Heart right ventricle (tissue), 16 donors: ENCODE data around the gene RSPH3. TPM values are rescaled to one million over a fixed set of nuclear protein-coding genes. Genes with fewer than 3 reads are reported as not detected.

Experiments
- ATAC-seq, 8 donors: fragments of 200-7000 bp; cut with Tn5 transposase; one replicate each; pipeline ENCODE4 v1.9.1; 2020; ENCODE audit warnings: mild to moderate bottlenecking in 8 of 8, moderate library complexity in 8 of 8, moderate number of reproducible peaks in 1 of 8
- DNase-seq, 2 donors: peaks; one replicate each; pipeline ENCODE4 v3.0.0-alpha.2; 2020
- H3K27ac ChIP-seq, 10 donors: fragments of 200-600 bp; sonication (generic) in 2 of 10; one replicate each; pipeline versions ENCODE4 v1.5.0 to v1.8.0; 2020 to 2022; ENCODE audit warnings: mild to moderate bottlenecking in 3 of 10
- H3K27me3 ChIP-seq, 7 donors: fragments of 200-600 bp; one replicate each; pipeline ENCODE4 v1.8.0; 2021 to 2022; ENCODE audit warnings: mild to moderate bottlenecking in 2 of 7
- H3K36me3 ChIP-seq, 9 donors: fragments of 200-600 bp; sonication (generic) in 1 of 9; one replicate each; pipeline versions ENCODE4 v1.5.0 to v1.8.0; 2020 to 2022; ENCODE audit warnings: mild to moderate bottlenecking in 2 of 9
- H3K4me1 ChIP-seq, 9 donors: fragments of 200-600 bp; sonication (generic) in 1 of 9; one replicate each; pipeline versions ENCODE4 v1.5.0 to v1.8.0; 2020 to 2022; ENCODE audit warnings: mild to moderate bottlenecking in 4 of 9
- H3K4me3 ChIP-seq, 10 donors: fragments of 200-600 bp; sonication (generic) in 2 of 10; one replicate each; pipeline versions ENCODE4 v1.5.0 to v1.8.0; 2020 to 2022; ENCODE audit warnings: mild to moderate bottlenecking in 7 of 10, moderate library complexity in 2 of 10
- H3K9me3 ChIP-seq, 11 donors: fragments of 200-600 bp in 10 of 11; sonication (generic) in 2 of 11; one replicate each; pipeline versions ENCODE4 v1.5.0 to v1.8.0; 2013 to 2022; ENCODE audit warnings: mild to moderate bottlenecking in 2 of 11, control low read depth in 1 of 11, moderate library complexity in 1 of 11
- WGBS, 2 donors: extraction: QIAGEN DNeasy Blood & Tissue Kit; methylation state at CpG; one replicate each; pipeline ENCODE4 v1.1.7; 2013; ENCODE audit warnings: inconsistent platforms in 1 of 2; 5-methylcytosine and 5-hydroxymethylcytosine counted together
- intact Hi-C, 10 donors: fragments of 100-400 bp; cut with DNase I; formaldehyde crosslinking; loops; one replicate each; pipeline versions ENCODE4 v1.11.1 to v1.14.2; 2022
- polyA plus RNA-seq, 2 donors: library from polyadenylated mRNA; stranded (reverse); fragments of 200-250 nt; gene quantifications; one replicate each; pipeline ENCODE4 v1.2.3, GENCODE V29; 2013
- total RNA-seq, 10 donors: library from RNA; stranded (reverse); fragmentation: NEBNext Ultra II Directional in 3 of 10; extraction: Animal tissue kit (Norgen Biotek cat#: 25700) in 3 of 10; gene quantifications; one replicate each; pipeline versions ENCODE4 v1.2.1 to v1.2.4, GENCODE V29; 2021 to 2023
- TF ChIP-seq, protein P1 (sequence below), 9 donors: fragments of 200-600 bp; sonication (generic) in 2 of 9; IDR thresholded peaks; one replicate each; pipeline versions ENCODE4 v1.5.0 to v1.8.0; 2021 to 2022; ENCODE audit warnings: antibody characterized with exemption in 9 of 9, mild to moderate bottlenecking in 5 of 9, moderate library complexity in 1 of 9
- donor health status: Arrhythmogenic right ventricular cardiomyopathy.
- donor health status: ischemic (EF 13 %, LVEDD 7.1; RV severe dilation, severe dysfunction).
- donor health status: healthy with polysubstance abuse.
- donor health status: DM: no; HTN: yes; CAD: no.
- donor health status: DM: no; HTN: no; CAD: no.
- donor health status: ischemic (EF 25% LVEDD 6.9; RV normal size, moderate dysfunction).
- donor health status: ischemic (EF 25% LVEDD 5.7; RV mildly dilated, moderate dysfunction).
- donor health status: healthy.
- donor health status: DM: yes; HTN: yes; CAD: no.
- donor health status: Ischemic cardiomyopathy.
- donor health status: ischemic (EF 35%, LVEDD 5.7; RV mildly dilated, moderate dysfunction).
- donor health status: nonischemic (EF 11% LVEDD 7.7; RV severe dilation, severe dysfunction).
- donor health status: DM: yes; HTN: yes; CAD: no.
- donor health status: PGD.
- donor health status: ischemic (EF 29% LVEDD 5.4; RV normal size, mild dysfunction).
- donor health status: nonischemic (EF 23%, LVEDD 6.1; RV moderate dilation, normal function).

The RSPH3 gene
- total and polyA plus RNA-seq, 12 donors: 2.3 to 11.7 (median 10.1) TPM

DNA sequence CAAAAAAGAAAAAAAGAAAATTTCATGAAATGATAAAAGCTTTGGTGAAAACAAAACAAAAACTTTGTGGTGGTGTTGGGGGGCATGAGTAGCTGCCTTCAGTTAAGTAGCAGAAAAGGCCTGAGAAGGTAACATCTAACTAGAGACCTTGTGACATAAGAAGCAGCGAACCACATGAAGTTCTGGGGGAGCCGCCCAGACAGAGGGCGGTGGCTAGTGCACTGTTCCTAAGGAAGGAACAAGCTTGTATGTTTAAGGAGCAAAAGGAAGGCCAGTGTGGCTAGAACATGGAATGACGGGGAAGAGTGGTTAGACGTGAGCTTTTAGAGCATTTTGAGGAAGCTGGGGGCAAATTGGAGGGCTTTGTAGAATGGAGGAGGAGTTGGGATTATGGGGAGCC, 7.5 kb upstream of the RSPH3 start:
- WGBS, 2 donors: 76 to 77% methylated on average over 5 of the region's 5 CpGs
- TF ChIP-seq, protein P1, sequence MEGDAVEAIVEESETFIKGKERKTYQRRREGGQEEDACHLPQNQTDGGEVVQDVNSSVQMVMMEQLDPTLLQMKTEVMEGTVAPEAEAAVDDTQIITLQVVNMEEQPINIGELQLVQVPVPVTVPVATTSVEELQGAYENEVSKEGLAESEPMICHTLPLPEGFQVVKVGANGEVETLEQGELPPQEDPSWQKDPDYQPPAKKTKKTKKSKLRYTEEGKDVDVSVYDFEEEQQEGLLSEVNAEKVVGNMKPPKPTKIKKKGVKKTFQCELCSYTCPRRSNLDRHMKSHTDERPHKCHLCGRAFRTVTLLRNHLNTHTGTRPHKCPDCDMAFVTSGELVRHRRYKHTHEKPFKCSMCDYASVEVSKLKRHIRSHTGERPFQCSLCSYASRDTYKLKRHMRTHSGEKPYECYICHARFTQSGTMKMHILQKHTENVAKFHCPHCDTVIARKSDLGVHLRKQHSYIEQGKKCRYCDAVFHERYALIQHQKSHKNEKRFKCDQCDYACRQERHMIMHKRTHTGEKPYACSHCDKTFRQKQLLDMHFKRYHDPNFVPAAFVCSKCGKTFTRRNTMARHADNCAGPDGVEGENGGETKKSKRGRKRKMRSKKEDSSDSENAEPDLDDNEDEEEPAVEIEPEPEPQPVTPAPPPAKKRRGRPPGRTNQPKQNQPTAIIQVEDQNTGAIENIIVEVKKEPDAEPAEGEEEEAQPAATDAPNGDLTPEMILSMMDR (IDR thresholded peaks at IDR 0.05): no peak
- Histone ChIP-seq H3K36me3 (no peaks in the 10 kb centered on the region), H3K27me3 (no peaks in the 10 kb centered on the region), H3K9me3 (no peaks in the 10 kb centered on the region), H3K27ac (no peak overlapping the region), H3K4me1 (peaks cover 0 to 21% (median 0%) of the 10 kb centered on the region in 9 donors), H3K4me3 (no peak overlapping the region)
- intact Hi-C loops: loop anchor here in 7 of 10 donors (5.0 to 10.0 kb wide), 5 partner anchors 95 to 127 kb away; no protein-coding TSS in a partner anchor
- ATAC-seq (no peak), DNase-seq (no peak)

- WGBS, 2 donors: 92 to 93% methylated on average over 5 of the region's 5 CpGs
- Histone ChIP-seq H3K27me3 (no peaks in the 10 kb centered on the region), H3K36me3 (no peaks in the 10 kb centered on the region), H3K9me3 (no peaks in the 10 kb centered on the region), H3K27ac (no peak overlapping the region), H3K4me1 (peaks cover 0 to 31% (median 8%) of the 10 kb centered on the region in 9 donors), H3K4me3 (no peak overlapping the region)
- intact Hi-C loops: loop anchor here in 7 of 10 donors (5.0 to 10.0 kb wide), 5 partner anchors 97 to 129 kb away; no protein-coding TSS in a partner anchor
- TF ChIP-seq, protein P1 (IDR thresholded peaks at IDR 0.05): no peak
- DNase-seq (no peak), ATAC-seq (no peak)
Measured at GRCh38 chr6:159005436-159005835, 5.4 kb upstream of the RSPH3 start.

- TF ChIP-seq, protein P1 (IDR thresholded peaks at IDR 0.05): no peak
- 72 to 74% methylated on average over 3 of the region's 3 CpGs for WGBS, 2 donors
- no peak for DNase-seq
- ATAC-seq: no peak
- Histone ChIP-seq H3K4me1 (peaks cover 0 to 31% (median 9%) of the 10 kb centered on the region in 9 donors), H3K4me3 (no peak overlapping the region), H3K9me3 (no peaks in the 10 kb centered on the region), H3K27ac (no peak overlapping the region), H3K27me3 (no peaks in the 10 kb centered on the region), H3K36me3 (no peaks in the 10 kb centered on the region)
- intact Hi-C loops: loop anchor here in 6 of 10 donors (10.0 kb wide), 2 partner anchors 100 to 130 kb away; no protein-coding TSS in a partner anchor
Measured at GRCh38 chr6:159004592-159004991, 4.6 kb upstream of the RSPH3 start.

- no peak overlapping the region for H3K4me3 ChIP-seq
- H3K9me3 ChIP-seq: no peaks in the 10 kb centered on the region
- H3K36me3 ChIP-seq: no peaks in the 10 kb centered on the region
- TF ChIP-seq, protein P1 (IDR thresholded peaks at IDR 0.05): no peak
- DNase-seq (no peak), ATAC-seq (no peak)
- no peak overlapping the region for H3K27ac ChIP-seq
- peaks cover 4 to 25% (median 9%) of the 10 kb centered on the region in 9 donors for H3K4me1 ChIP-seq
- intact Hi-C loops: loop anchor here in 6 of 10 donors (10.0 kb wide), 2 partner anchors 102 to 132 kb away; no protein-coding TSS in a partner anchor
- H3K27me3 ChIP-seq: no peaks in the 10 kb centered on the region
- 88 to 89% methylated on average over 12 of the region's 12 CpGs for WGBS, 2 donors
Measured at GRCh38 chr6:159002432-159003155, 2.6 kb upstream of the RSPH3 start.
